Fibroblast of skin of right quadriceps (primary cell): ENCODE data around the gene FBXW8.

Source experiments
- DNase-seq: peaks from one replicate; pipeline ENCODE4 v3.0.0-alpha.2; 2013

Gene FBXW8

GRCh38 chr12:117026343-117026742 is 115.6 kb downstream of the FBXW8 start:
- no peak for DNase-seq

- no peak for DNase-seq
Measured at GRCh38 chr12:117026921-117027250, 116.1 kb downstream of the FBXW8 start.

- DNase-seq: no peak
Measured at GRCh38 chr12:117027251-117028086, 116.7 kb downstream of the FBXW8 start.

- no peak for DNase-seq
Measured at GRCh38 chr12:117028254-117028653, 117.5 kb downstream of the FBXW8 start.

- DNase-seq: no peak
Measured at GRCh38 chr12:117030187-117030900, 119.6 kb downstream of the FBXW8 start.

GRCh38 chr12:117031843-117032592 is 121.3 kb downstream of the FBXW8 start:
- no peak for DNase-seq

- DNase-seq: no peak
Measured at GRCh38 chr12:117032593-117033381, 122.0 kb downstream of the FBXW8 start.

GRCh38 chr12:117033382-117034221 is 122.9 kb downstream of the FBXW8 start:
- DNase-seq: no peak

GRCh38 chr12:117034249-117034648 is 123.5 kb downstream of the FBXW8 start:
- DNase-seq: no peak

- DNase-seq: no peak
Measured at GRCh38 chr12:117034701-117035151, 124.0 kb downstream of the FBXW8 start.

GRCh38 chr12:117035287-117035686 is 124.5 kb downstream of the FBXW8 start:
- DNase-seq: no peak

- DNase-seq: no peak
Measured at GRCh38 chr12:117036046-117036445, 125.3 kb downstream of the FBXW8 start.

GRCh38 chr12:117036547-117036946 is 125.8 kb downstream of the FBXW8 start:
- DNase-seq: no peak

GRCh38 chr12:117037289-117038022 is 126.7 kb downstream of the FBXW8 start:
- DNase-seq: no peak

GRCh38 chr12:117038023-117038680 is 127.4 kb downstream of the FBXW8 start:
- no peak for DNase-seq

GRCh38 chr12:117038919-117039318 is 128.2 kb downstream of the FBXW8 start:
- no peak for DNase-seq

- no peak for DNase-seq
Measured at GRCh38 chr12:117039891-117040309, 129.2 kb downstream of the FBXW8 start.

GRCh38 chr12:117040496-117040895 is 129.7 kb downstream of the FBXW8 start:
- DNase-seq: no peak

GRCh38 chr12:117041798-117042170 is 131.0 kb downstream of the FBXW8 start:
- DNase-seq: no peak

- no peak for DNase-seq
Measured at GRCh38 chr12:117042171-117042842, 131.6 kb downstream of the FBXW8 start.
